NK-92 treated with Interleukin-12 subunit alpha and Interleukin-12 subunit beta, amount 100 ng/mL, for 24 hours (cell line): Measurements from ENCODE around the gene PNPLA8.

Experiments
- DNase-seq: peaks from one replicate; lab custom pipeline; 2025; lab: John Stamatoyannopoulos, UW

The PNPLA8 gene

DNA sequence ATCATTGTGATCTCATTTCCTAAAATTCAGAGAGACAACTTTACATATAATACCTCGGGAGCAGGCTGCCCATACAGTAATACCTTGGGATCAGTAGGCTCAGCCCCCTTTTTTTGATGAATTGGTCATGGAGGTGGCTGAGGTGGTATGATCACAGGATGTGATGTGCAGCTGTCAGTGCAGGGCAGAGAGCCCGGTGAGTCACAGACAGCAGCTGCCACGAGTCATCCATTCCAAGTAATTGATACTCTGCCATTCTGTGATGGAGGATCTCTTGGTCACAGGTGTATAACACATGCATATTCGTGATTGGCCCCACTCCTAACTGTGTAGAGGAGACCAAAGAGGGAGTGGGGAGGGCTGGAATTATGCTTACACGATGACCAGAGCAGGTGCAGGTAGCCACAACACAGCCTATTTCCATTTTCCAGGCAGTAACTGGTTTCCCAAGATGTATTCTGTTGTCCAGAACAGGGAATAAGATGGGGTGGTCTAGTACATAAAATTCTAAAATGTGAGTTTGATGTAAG, 83.8 kb downstream of the PNPLA8 start:
- DNase-seq = peak; percentile 23

DNA sequence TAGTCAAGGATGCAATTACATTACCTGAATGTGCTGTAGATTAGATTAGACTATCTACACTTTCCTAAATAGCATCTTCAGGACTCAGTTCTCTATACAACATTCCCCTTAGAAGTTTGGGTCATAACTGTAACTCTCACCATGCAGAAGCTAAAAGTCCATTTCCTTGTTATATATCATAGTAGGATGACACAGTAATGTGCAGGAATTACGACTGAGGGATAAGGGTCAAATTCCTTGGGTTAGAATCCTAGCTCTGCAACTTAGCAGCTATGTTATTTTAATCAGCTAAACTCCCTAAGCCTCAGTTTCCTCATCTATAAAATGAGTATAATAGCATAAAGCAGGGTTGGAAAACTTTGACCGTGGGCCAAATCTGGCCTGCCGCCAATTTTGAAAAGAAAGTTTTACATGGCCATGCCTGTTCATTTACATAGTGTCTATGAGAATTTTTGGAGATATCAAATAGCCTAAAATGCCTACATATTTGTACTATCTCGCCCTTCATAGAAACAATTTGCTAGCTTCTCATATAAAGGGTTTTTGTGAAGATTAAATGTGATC, 84.5 kb downstream of the PNPLA8 start:
- no peak for DNase-seq

DNA sequence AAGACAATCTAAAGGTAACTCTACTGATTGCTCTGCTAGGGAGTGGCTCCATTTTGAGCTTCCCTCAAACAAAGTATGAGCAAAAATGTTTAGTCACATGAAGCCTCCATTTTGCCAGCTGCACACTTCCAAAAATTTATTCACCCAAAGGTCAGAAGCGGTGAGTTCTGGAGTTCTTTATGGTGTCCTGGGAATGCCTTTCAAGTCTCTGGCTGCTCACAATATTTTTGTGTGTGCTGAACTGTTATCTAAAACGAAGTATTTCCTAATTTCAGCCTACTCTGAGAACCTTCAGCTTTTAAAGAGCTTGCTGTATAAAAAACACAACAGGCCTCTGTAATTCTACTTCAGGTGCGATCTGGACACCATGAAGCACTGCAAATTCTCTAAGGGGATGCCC, 85.3 kb downstream of the PNPLA8 start:
- no peak for DNase-seq

DNA sequence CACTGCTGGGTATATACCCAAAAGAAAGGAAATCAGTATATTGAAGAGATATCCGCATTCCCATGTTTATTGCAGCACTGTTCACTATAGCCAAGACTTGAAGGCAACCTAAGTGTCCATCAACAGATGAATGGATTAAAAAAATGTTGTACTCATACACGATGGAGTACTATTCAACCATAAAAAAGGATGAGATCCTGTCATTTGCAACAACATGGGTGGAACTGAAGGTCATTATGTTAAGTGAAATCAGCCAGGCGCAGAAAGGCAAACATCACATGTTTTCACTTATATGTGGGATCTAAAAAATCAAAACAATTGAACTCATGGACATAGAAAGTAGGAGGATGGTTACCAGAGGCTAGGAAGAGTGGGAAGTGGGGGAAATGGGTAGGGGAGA, 89.0 kb downstream of the PNPLA8 start:
- no peak for DNase-seq

DNA sequence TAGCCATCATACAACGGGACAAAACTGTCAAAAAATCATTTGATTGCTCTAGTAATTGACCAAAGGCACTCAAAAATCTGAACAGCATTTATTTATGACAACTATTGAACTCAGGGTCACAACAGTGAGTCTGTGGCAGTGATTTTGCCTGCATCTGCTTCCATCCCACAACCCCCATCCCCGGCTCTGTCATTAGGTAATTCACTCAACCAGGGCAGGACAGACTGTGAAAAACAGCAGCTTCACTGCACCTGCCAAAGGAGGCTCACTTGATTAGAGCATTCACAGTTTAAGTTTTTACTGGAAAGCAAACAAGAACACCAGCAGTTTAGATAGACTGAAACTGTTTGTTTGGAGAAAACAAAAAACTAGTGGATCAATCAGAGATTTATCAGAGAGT, 91.9 kb downstream of the PNPLA8 start:
- no peak for DNase-seq

DNA sequence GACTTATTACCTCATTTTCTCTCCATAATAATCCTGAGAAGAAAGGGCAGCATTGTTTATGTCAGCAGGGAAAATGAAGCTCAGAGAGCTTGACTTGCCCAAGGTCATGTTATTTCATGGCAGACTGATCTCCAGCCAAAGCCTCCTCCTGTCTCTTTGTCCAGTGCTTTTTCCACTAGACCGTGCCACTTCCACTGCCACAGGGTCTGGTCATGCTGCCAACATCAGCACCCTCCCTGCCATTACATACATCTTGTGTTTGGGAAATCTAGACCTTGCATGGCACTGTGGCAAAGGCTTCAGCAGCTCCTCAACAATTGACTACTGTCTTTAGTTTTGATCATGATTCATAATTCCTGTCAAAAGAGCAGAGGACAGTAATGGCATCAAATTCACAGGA, 94.8 kb downstream of the PNPLA8 start:
- no peak for DNase-seq

DNA sequence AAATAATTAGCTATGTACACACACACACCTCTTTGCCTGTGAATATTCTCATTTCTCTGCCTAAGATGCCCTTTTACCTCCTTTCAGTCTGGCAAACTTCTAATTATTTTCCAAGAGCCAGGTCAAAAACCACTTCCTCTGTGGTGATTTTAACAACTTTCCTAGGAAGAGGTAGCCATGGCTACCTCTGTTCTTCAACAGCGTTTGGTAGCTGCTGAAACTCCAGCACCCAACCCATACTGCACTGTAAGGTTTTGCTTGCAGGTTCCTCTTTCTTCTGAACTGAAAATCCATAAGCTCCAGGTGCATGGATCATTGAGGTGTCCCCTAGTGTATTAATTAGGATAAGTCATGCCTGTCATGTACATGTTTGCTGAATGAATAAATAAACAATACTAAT, 95.3 kb downstream of the PNPLA8 start:
- DNase-seq = no peak

DNA sequence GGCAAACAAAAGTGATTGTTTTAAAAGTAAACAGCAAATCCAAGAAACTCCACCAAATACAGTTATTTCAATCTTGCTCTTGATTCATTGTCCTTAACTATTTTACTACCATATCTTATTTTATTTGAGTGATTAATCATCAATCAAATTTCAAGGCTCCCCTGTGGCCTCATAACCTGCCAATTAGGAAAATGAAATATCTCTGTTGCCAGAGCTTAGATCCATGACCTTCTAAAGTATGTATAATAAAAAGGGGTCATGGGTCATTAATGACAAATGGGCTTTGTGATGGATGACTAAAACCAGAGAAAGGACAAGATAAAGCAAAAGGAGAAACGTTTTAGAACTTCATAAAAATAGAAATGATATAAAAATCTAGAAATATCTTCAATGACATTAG, 98.2 kb downstream of the PNPLA8 start:
- no peak for DNase-seq

DNA sequence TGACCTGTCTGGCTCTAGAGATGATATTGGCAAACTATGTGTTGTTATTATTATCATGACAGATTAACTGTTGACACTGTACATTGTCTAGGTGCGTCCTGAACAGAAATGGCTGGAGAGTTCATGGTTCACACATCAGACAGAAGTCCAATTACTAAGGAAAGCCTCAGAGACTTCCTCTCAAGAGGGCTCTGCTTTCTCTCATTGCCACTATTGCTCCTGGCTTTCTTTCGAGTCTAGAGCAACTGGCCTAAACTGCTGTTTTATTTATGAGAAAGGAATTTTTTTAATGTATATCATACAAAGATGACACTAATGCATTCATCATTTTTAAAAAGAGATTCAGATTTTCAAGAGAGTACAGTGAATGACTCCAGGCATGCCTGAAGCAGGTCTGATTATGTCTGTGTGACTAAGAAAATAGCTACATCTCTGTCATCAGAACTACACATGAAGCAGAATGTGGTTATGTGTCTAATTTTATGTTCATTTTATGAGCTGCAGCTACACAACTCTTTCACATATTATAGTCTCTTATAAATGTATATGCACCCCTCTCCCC, 100.1 kb downstream of the PNPLA8 start:
- no peak for DNase-seq

DNA sequence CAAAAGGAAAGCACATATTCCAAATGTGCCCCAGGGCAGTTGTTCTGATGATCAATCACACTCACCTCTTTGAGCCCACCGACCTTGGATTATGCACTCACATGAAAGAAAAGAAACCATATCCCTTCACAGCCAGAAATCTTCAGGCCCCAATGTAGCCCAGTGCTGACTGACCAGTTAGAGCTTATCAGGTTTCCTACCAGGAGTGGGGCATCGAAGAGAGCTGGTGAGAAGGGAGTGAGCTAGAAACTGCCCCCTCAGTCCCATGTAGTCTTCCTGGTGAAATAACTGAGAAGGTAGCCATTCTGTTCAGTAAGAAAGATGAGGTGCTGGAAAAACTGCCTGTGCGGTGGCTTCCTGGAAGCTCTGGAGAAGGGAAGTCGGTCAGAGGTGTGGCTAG, 101.9 kb downstream of the PNPLA8 start:
- DNase-seq = no peak

DNA sequence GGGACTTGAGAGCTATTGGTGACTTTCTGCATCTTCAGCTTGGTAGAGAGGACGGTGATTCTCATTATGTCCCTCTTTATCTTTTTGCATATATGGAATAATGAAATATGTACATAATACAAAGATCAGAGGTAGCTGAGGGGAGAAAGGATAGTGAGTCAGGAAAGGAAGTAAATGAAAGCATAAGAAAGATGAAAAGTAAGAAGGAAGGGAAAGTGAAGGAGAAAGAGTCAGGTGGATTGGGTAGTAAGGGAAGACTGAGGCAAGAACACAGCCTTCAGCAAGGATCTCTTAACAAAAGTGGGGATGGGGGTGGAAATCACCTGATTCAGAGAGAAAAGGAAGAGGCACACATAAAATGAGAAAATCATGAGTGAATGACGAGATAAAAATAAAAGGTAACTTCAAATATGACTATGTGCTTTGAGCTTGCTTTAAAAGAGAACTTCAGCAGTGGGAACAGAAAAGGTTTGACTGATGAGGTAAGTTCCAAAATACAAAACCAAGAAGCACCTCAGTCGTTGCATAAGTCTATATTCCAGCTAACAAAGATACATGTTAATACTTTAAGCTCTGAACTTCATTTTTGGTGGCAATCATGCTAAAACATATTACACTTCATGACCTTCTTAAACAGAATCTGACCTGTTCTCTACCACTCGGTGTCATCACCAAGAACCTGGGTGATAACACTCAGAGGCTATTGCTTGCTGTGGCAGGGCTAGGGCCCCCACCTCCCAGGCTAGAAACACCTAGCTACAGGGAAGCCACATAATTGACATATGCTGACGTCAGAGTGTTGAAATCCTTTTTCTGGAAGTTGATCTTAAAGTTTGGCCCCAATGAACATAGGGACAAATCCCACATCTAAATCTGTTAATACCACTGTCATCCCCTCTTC, 102.6 kb downstream of the PNPLA8 start:
- DNase-seq = no peak

DNA sequence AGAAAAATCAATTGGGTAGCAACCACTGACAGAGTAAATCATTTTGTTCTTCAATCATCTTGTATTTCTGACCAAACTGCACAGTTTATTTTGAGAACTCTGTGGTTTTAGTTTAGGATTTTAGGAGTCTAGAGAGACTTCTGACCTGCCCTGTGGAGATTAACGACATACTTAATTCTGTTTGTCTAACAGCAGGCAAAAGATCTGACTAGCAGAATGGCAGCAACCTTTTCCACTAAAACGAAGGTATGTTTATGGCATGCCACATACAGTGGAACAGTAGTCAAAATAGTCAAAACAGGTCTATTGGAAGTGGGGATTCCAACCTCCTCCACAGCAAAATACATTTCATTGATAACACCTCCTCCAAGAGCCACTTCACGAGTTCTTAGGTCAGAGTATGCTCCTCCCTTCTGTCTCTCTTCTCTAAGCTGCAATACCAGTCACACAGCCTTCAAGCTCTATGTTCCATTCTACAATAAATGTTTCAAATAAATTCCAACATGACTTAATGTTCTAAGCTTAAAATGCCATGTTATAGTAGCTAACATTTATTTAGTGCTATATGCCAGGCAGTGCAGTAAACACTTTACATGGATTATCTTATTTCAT, 104.1 kb downstream of the PNPLA8 start:
- no peak for DNase-seq
